A549 (cell line): ENCODE data around the gene GPR146. TPM values are rescaled to one million over a fixed set of nuclear protein-coding genes. Genes with fewer than 3 reads are reported as not detected.

Experiments
- ATAC-seq, 2 experiments: fragments of 200-7000 bp in 1 of 2; fragments of >200 bp in 1 of 2; cut with Nextera tagmentation in 1 of 2; cut with Tn5 transposase in 1 of 2; 3 replicates each; pipeline versions ENCODE4 v1.8.0 to v1.9.1; 2018 to 2020; ENCODE audit warnings: mild to moderate bottlenecking in 1 of 2, moderate library complexity in 1 of 2
- CTCF ChIA-PET: fragments of 300-600 bp; sonication (Branson Sonifier 250); formaldehyde crosslinking; extraction: SDS; loops from one replicate; lab custom pipeline; 2021; ENCODE audit warnings: antibody characterized with exemption, inconsistent platforms; lab: Yijun Ruan, JAX
- POLR2A ChIA-PET: fragments of 350-600 bp; formaldehyde crosslinking; extraction: SDS; loops from one replicate; lab custom pipeline; 2021; ENCODE audit warnings: antibody characterized with exemption, inconsistent platforms; lab: Yijun Ruan, JAX
- DNase-seq, 2 experiments: peaks; one replicate each; pipeline versions ENCODE4 v3.0.0 to v3.0.0-alpha.2; 2011 to 2016; ENCODE audit warnings: low read depth in 1 of 2, low spot score in 1 of 2
- FAIRE-seq: peaks from 2 replicates; lab custom pipeline; 2011; peaks lifted over from hg19 to GRCh38; lab: Jason Lieb, UNC
- H3K27ac ChIP-seq, 2 experiments: fragments of >200 bp; sonication (Bioruptor Twin); formaldehyde crosslinking; 3 replicates each; pipeline ENCODE4 v1.5.1; 2016 to 2017
- H3K4me1 ChIP-seq: fragments of >200 bp; sonication (Bioruptor Twin); formaldehyde crosslinking; 3 replicates; pipeline ENCODE4 v1.6.1; 2016
- H3K4me2 ChIP-seq: fragments of >200 bp; sonication (Bioruptor Twin); formaldehyde crosslinking; 3 replicates; pipeline ENCODE4 v1.6.1; 2016
- H3K4me3 ChIP-seq: fragments of >200 bp; sonication (Bioruptor Twin); formaldehyde crosslinking; 3 replicates; pipeline ENCODE4 v1.5.1; 2016
- H3K9me3 ChIP-seq: fragments of >200 bp; sonication (Bioruptor Twin); formaldehyde crosslinking; 3 replicates; pipeline ENCODE4 v1.6.1; 2016
- CBX2 ChIP-seq: fragments of 200-600 bp; sonication (generic); IDR thresholded peaks from 2 replicates; pipeline ENCODE4 v1.6.1; 2016; ENCODE audit warnings: low read depth, mild to moderate bottlenecking, borderline replicate concordance
- CBX8 ChIP-seq: fragments of 200-600 bp; sonication (generic); IDR thresholded peaks from 2 replicates; pipeline ENCODE4 v1.6.1; 2016
- EHF ChIP-seq: fragments of 250-450 bp; sonication (Bioruptor Pico); IDR thresholded peaks from 2 replicates; pipeline ENCODE4 v1.5.0; 2020; ENCODE audit warnings: mild to moderate bottlenecking
- EHMT2 ChIP-seq: fragments of 200-600 bp; sonication (generic); IDR thresholded peaks from 2 replicates; pipeline ENCODE4 v1.6.1; 2016; ENCODE audit warnings: antibody characterized with exemption, low read depth, mild to moderate bottlenecking, moderate library complexity
- EP300 ChIP-seq, 2 experiments: fragments of >200 bp; sonication (Bioruptor Twin); formaldehyde crosslinking; IDR thresholded peaks; 2 replicates in 1 of 2; 3 replicates in 1 of 2; pipeline ENCODE4 v1.6.1; 2016 to 2017
- FOSL2 ChIP-seq, 2 experiments: fragments of 450-650 bp in 1 of 2; fragments of >200 bp in 1 of 2; sonication (Bioruptor Twin) in 1 of 2; formaldehyde crosslinking; IDR thresholded peaks; 2 replicates each; pipeline versions ENCODE4 v1.5.0 to v1.6.1; 2016 to 2020; ENCODE audit warnings: mild to moderate bottlenecking in 1 of 2, moderate library complexity in 1 of 2
- GATA3 ChIP-seq: IDR thresholded peaks from 2 replicates; pipeline ENCODE4 v1.6.1; 2012; ENCODE audit warnings: borderline replicate concordance
- HEYL ChIP-seq: fragments of 250-450 bp; sonication (Bioruptor Pico); IDR thresholded peaks from 2 replicates; pipeline ENCODE4 v1.8.0; 2021; ENCODE audit warnings: mild to moderate bottlenecking, moderate library complexity
- HOXB13 ChIP-seq: fragments of 250-450 bp; sonication (Bioruptor Pico); IDR thresholded peaks from 2 replicates; pipeline ENCODE4 v1.5.0; 2020; ENCODE audit warnings: low read depth, mild to moderate bottlenecking, moderate library complexity
- JUNB ChIP-seq: fragments of >200 bp; sonication (Bioruptor Twin); formaldehyde crosslinking; IDR thresholded peaks from 2 replicates; pipeline ENCODE4 v1.6.1; 2016
- KDM1A ChIP-seq: fragments of 200-600 bp; sonication (generic); IDR thresholded peaks from 2 replicates; pipeline ENCODE4 v1.6.1; 2016; ENCODE audit warnings: low read depth, mild to moderate bottlenecking
- MAZ ChIP-seq: fragments of 150-350 bp; IDR thresholded peaks from 2 replicates; pipeline ENCODE4 v1.6.1; 2014; ENCODE audit warnings: antibody characterized with exemption, low read depth, low read length, borderline replicate concordance
- NPAS2 ChIP-seq: fragments of 250-450 bp; sonication (Bioruptor Pico); IDR thresholded peaks from 2 replicates; pipeline ENCODE4 v1.8.0; 2022; ENCODE audit warnings: mild to moderate bottlenecking, moderate library complexity, borderline replicate concordance
- NR3C1 ChIP-seq: fragments of >200 bp; sonication (Bioruptor Twin); formaldehyde crosslinking; IDR thresholded peaks from 3 replicates; pipeline ENCODE4 v1.6.1; 2017
- POLR2A ChIP-seq: IDR thresholded peaks from 2 replicates; pipeline ENCODE4 v1.6.1; 2012; ENCODE audit warnings: mild to moderate bottlenecking, low read length
- POLR2AphosphoS2 ChIP-seq: conservative IDR thresholded peaks from 2 replicates; pipeline ENCODE4 v1.6.1; 2012; ENCODE audit warnings: low read length, improper control_type of control experiment, inconsistent platforms
- RAD21 ChIP-seq, 2 experiments: fragments of >200 bp in 1 of 2; sonication (Bioruptor Twin) in 1 of 2; formaldehyde crosslinking in 1 of 2; IDR thresholded peaks in 1 of 2; conservative IDR thresholded peaks in 1 of 2; 2 replicates in 1 of 2; 3 replicates in 1 of 2; pipeline ENCODE4 v1.6.1; 2012 to 2018; ENCODE audit warnings: inconsistent platforms in 1 of 2
- RARB ChIP-seq: fragments of 250-450 bp; sonication (Bioruptor Pico); IDR thresholded peaks from 2 replicates; pipeline ENCODE4 v1.8.0; 2021; ENCODE audit warnings: mild to moderate bottlenecking, moderate library complexity
- SREBF2 ChIP-seq: fragments of 450-650 bp; IDR thresholded peaks from 2 replicates; pipeline ENCODE4 v1.6.1; 2014; ENCODE audit warnings: mild to moderate bottlenecking, moderate library complexity
- TFCP2L1 ChIP-seq: fragments of 250-450 bp; sonication (Bioruptor Pico); IDR thresholded peaks from 2 replicates; pipeline ENCODE4 v1.5.0; 2021; ENCODE audit warnings: mild to moderate bottlenecking
- ZFP36 ChIP-seq: fragments of 450-650 bp; IDR thresholded peaks from 2 replicates; pipeline ENCODE4 v1.6.1; 2014; ENCODE audit warnings: borderline replicate concordance; ENCODE audit not compliant: partially characterized antibody
- ZNF302 ChIP-seq: fragments of 250-450 bp; sonication (Bioruptor Pico); IDR thresholded peaks from 2 replicates; pipeline ENCODE4 v1.9.0; 2021; ENCODE audit warnings: inconsistent platforms, mild to moderate bottlenecking, moderate library complexity
- WGBS: methylation state at CpG from one replicate; pipeline ENCODE4 v1.1.6; 2017; ENCODE audit errors: missing lambda C conversion rate; 5-methylcytosine and 5-hydroxymethylcytosine counted together
- polyA plus RNA-seq, 4 experiments: library from polyadenylated mRNA; depleted of rRNA in 3 of 4; stranded (reverse); fragments of >200 nt; fragmentation: RNase III in 1 of 4; extraction: RNeasy Plus Mini Kit Qiagen cat#74134 plus additional on column Dnase treatment in 1 of 4; gene quantifications; 2 replicates in 3 of 4; 3 replicates in 1 of 4; pipeline ENCODE4 v1.2.3, GENCODE V29; 2011 to 2017
- TF ChIP-seq, protein P1 (sequence below): IDR thresholded peaks from 2 replicates; pipeline ENCODE4 v1.6.1; 2012
- TF ChIP-seq, protein P2 (sequence below): fragments of 250-450 bp; sonication (Bioruptor Pico); IDR thresholded peaks from 2 replicates; pipeline ENCODE4 v1.5.0; 2020; ENCODE audit warnings: low read depth, mild to moderate bottlenecking, moderate library complexity
- TF ChIP-seq, protein P3 (sequence below): fragments of >200 bp; sonication (Bioruptor Twin); formaldehyde crosslinking; IDR thresholded peaks from 3 replicates; pipeline ENCODE4 v1.6.1; 2016
- TF ChIP-seq, protein P4 (sequence below): IDR thresholded peaks from 2 replicates; pipeline ENCODE4 v1.6.1; 2012; ENCODE audit warnings: low read depth, borderline replicate concordance
- TF ChIP-seq, protein P5 (sequence below): fragments of 250-450 bp; sonication (Bioruptor Pico); IDR thresholded peaks from 2 replicates; pipeline ENCODE4 v1.5.0; 2021; ENCODE audit warnings: mild to moderate bottlenecking, moderate library complexity, borderline replicate concordance
- TF ChIP-seq, protein P6 (sequence below): fragments of >200 bp; sonication (Bioruptor Twin); formaldehyde crosslinking; IDR thresholded peaks from 3 replicates; pipeline ENCODE4 v1.5.1; 2016
- TF ChIP-seq, protein P7 (sequence below): fragments of 200-600 bp; sonication (generic); IDR thresholded peaks from 2 replicates; pipeline ENCODE4 v1.6.1; 2016; ENCODE audit warnings: antibody characterized with exemption, mild to moderate bottlenecking, moderate library complexity

GPR146 gene
- polyA plus RNA-seq, 2 of the 4 experiments (the other 2 are of a cell fraction) = 0.50 to 0.75 TPM

DNA sequence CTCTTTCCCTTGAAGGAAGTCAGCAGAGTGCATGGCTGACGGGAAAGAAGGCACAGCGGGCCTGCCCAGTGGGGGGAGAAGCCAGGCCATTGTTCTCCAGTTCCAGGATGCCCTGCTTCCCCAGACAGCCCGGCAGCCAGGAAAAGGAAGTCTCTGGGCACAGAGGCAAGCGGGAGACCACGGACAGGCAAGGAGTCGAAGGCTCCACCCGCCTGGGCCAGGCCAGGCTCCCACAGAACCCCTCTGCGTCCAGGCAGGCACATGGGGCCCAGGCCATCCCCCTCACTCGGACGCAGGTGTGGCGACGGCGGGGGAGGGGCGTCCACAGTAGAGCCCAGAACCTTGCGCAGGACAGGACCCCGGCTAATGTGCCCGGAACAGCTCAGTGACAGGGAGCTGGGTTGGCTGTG, 8.7 kb downstream of the GPR146 start:
- FAIRE-seq (no peak), ATAC-seq (no peak)
- POLR2A ChIA-PET = no interaction called here

DNA sequence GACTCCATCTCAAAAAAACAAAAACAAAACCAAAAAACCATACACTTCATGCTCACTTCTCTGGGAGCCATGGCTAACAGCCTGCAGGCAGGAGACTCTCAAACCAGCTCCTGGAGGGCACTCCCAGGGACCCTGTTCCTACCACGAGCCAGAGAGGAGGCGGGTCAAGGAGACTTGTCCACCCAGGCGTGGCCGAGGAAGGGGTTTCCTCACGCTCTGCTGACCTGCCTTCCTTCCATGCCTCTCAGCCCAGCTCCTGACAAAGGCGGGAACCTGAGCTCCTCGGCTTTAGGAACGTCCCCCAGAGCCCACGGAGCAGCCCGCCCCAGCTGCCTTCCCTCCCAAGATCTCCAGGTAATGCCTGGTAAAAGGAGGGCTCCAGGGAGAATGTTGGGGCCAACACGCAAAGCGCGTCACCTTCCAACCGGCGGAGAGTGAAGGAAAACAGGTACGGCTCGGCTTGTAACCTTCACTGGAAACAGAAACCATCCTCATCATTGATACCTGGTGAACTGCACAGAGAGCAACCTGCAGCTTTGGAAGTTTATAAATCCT, 9.5 kb downstream of the GPR146 start:
- POLR2A ChIA-PET = no interaction called here
- no peak for TF ChIP-seq HOXB13 (CRISPR knock-in tag)
- TF ChIP-seq EHF (CRISPR knock-in tag) = no peak
- no peak for TF ChIP-seq HEYL (CRISPR knock-in tag)
- no peak for TF ChIP-seq JUNB
- TF ChIP-seq NPAS2 (CRISPR knock-in tag) = no peak
- TF ChIP-seq ZFP36 = no peak
- TF ChIP-seq RAD21 (conservative IDR thresholded peaks at IDR 0.05 in 1 of 2, IDR thresholded peaks at IDR 0.05 in 1 of 2) = no peak
- TF ChIP-seq, protein P1, sequence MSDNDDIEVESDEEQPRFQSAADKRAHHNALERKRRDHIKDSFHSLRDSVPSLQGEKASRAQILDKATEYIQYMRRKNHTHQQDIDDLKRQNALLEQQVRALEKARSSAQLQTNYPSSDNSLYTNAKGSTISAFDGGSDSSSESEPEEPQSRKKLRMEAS = no peak
- TF ChIP-seq, protein P2, sequence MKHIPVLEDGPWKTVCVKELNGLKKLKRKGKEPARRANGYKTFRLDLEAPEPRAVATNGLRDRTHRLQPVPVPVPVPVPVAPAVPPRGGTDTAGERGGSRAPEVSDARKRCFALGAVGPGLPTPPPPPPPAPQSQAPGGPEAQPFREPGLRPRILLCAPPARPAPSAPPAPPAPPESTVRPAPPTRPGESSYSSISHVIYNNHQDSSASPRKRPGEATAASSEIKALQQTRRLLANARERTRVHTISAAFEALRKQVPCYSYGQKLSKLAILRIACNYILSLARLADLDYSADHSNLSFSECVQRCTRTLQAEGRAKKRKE (CRISPR knock-in tag) = no peak
- TF ChIP-seq FOSL2 (IDR thresholded peaks at IDR 0.05) = no peak
- no peak for TF ChIP-seq FOSL2 (CRISPR knock-in tag; IDR thresholded peaks at IDR 0.05)
- TF ChIP-seq, protein P3, sequence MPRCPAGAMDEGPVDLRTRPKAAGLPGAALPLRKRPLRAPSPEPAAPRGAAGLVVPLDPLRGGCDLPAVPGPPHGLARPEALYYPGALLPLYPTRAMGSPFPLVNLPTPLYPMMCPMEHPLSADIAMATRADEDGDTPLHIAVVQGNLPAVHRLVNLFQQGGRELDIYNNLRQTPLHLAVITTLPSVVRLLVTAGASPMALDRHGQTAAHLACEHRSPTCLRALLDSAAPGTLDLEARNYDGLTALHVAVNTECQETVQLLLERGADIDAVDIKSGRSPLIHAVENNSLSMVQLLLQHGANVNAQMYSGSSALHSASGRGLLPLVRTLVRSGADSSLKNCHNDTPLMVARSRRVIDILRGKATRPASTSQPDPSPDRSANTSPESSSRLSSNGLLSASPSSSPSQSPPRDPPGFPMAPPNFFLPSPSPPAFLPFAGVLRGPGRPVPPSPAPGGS = no peak
- no peak for TF ChIP-seq GATA3

More for the DNA sequence above, 8.7 kb downstream of the GPR146 start:
- no peak overlapping the region for H3K4me3 ChIP-seq
- WGBS = 81% methylated on average over 13 of the region's 17 CpGs
- CTCF ChIA-PET = interaction anchor here (0.9 to 20.4 kb wide), 6 partner anchors 8 to 123 kb away, joined by 3 to 487 read pairs (median 10); partner anchors contain the start of gene GPR146
- TF ChIP-seq KDM1A (no peak), EHMT2 (no peak), CBX8 (no peak), MAZ (no peak), CBX2 (no peak), POLR2AphosphoS2 (no peak), POLR2A (no peak), RARB (no peak), ZNF302 (CRISPR knock-in tag) (no peak), JUNB (no peak), EP300 (IDR thresholded peaks at IDR 0.05) (no peak), EHF (CRISPR knock-in tag) (no peak), TFCP2L1 (CRISPR knock-in tag) (no peak), SREBF2 (no peak), NR3C1 (no peak)
- TF ChIP-seq, protein P4, sequence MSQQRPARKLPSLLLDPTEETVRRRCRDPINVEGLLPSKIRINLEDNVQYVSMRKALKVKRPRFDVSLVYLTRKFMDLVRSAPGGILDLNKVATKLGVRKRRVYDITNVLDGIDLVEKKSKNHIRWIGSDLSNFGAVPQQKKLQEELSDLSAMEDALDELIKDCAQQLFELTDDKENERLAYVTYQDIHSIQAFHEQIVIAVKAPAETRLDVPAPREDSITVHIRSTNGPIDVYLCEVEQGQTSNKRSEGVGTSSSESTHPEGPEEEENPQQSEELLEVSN = no peak
- TF ChIP-seq, protein P5, sequence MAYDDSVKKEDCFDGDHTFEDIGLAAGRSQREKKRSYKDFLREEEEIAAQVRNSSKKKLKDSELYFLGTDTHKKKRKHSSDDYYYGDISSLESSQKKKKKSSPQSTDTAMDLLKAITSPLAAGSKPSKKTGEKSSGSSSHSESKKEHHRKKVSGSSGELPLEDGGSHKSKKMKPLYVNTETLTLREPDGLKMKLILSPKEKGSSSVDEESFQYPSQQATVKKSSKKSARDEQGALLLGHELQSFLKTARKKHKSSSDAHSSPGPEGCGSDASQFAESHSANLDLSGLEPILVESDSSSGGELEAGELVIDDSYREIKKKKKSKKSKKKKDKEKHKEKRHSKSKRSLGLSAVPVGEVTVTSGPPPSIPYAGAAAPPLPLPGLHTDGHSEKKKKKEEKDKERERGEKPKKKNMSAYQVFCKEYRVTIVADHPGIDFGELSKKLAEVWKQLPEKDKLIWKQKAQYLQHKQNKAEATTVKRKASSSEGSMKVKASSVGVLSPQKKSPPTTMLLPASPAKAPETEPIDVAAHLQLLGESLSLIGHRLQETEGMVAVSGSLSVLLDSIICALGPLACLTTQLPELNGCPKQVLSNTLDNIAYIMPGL (CRISPR knock-in tag) = no peak
- TF ChIP-seq, protein P6, sequence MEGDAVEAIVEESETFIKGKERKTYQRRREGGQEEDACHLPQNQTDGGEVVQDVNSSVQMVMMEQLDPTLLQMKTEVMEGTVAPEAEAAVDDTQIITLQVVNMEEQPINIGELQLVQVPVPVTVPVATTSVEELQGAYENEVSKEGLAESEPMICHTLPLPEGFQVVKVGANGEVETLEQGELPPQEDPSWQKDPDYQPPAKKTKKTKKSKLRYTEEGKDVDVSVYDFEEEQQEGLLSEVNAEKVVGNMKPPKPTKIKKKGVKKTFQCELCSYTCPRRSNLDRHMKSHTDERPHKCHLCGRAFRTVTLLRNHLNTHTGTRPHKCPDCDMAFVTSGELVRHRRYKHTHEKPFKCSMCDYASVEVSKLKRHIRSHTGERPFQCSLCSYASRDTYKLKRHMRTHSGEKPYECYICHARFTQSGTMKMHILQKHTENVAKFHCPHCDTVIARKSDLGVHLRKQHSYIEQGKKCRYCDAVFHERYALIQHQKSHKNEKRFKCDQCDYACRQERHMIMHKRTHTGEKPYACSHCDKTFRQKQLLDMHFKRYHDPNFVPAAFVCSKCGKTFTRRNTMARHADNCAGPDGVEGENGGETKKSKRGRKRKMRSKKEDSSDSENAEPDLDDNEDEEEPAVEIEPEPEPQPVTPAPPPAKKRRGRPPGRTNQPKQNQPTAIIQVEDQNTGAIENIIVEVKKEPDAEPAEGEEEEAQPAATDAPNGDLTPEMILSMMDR = no peak
- TF ChIP-seq, protein P7, sequence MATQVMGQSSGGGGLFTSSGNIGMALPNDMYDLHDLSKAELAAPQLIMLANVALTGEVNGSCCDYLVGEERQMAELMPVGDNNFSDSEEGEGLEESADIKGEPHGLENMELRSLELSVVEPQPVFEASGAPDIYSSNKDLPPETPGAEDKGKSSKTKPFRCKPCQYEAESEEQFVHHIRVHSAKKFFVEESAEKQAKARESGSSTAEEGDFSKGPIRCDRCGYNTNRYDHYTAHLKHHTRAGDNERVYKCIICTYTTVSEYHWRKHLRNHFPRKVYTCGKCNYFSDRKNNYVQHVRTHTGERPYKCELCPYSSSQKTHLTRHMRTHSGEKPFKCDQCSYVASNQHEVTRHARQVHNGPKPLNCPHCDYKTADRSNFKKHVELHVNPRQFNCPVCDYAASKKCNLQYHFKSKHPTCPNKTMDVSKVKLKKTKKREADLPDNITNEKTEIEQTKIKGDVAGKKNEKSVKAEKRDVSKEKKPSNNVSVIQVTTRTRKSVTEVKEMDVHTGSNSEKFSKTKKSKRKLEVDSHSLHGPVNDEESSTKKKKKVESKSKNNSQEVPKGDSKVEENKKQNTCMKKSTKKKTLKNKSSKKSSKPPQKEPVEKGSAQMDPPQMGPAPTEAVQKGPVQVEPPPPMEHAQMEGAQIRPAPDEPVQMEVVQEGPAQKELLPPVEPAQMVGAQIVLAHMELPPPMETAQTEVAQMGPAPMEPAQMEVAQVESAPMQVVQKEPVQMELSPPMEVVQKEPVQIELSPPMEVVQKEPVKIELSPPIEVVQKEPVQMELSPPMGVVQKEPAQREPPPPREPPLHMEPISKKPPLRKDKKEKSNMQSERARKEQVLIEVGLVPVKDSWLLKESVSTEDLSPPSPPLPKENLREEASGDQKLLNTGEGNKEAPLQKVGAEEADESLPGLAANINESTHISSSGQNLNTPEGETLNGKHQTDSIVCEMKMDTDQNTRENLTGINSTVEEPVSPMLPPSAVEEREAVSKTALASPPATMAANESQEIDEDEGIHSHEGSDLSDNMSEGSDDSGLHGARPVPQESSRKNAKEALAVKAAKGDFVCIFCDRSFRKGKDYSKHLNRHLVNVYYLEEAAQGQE = no peak
- no peaks in the 10 kb centered on the region for H3K4me1 ChIP-seq
- H3K27ac ChIP-seq = no peak overlapping the region
- H3K4me2 ChIP-seq = no peak overlapping the region
- no peak for DNase-seq
- no peaks in the 10 kb centered on the region for H3K9me3 ChIP-seq

More for the DNA sequence above, 9.5 kb downstream of the GPR146 start:
- no peak overlapping the region for H3K4me2 ChIP-seq
- ATAC-seq (no peak), FAIRE-seq (no peak), DNase-seq (no peak)
- no peak overlapping the region for H3K4me3 ChIP-seq
- 91% methylated on average over 17 of the region's 17 CpGs for WGBS
- H3K4me1 ChIP-seq = no peaks in the 10 kb centered on the region
- H3K9me3 ChIP-seq = no peaks in the 10 kb centered on the region
- H3K27ac ChIP-seq = no peak overlapping the region
- CTCF ChIA-PET = interaction anchor here (0.6 to 20.4 kb wide), 6 partner anchors 9 to 73 kb away, joined by 3 to 487 read pairs (median 10); partner anchors contain the start of gene GPR146
